K562 (cell line): Measurements from ENCODE around the gene PEPD. TPM values are rescaled to one million over a fixed set of nuclear protein-coding genes. Genes with fewer than 3 reads are reported as not detected.

Source experiments
- ATAC-seq: fragments of 200-7000 bp; cut with Tn5 transposase; 3 replicates; pipeline ENCODE4 v1.9.1; 2020; ENCODE audit warnings: moderate library complexity
- BruUV-seq: library from RNA; stranded (reverse); fragments of 400-500 nt; replicated peaks from 2 replicates; lab custom pipeline; 2021; lab: Mats Ljungman, UMichigan
- CTCF ChIA-PET: fragments of 300-600 bp; formaldehyde crosslinking; extraction: SDS; loops from one replicate; lab custom pipeline; 2021; ENCODE audit warnings: low intra/inter-chr PET ratio; lab: Yijun Ruan, JAX
- POLR2A ChIA-PET: fragments of 300-600, 350-650 bp; sonication (Branson Sonifier 250); formaldehyde crosslinking; extraction: SDS; loops from one replicate; lab custom pipeline; 2021; ENCODE audit warnings: antibody characterized with exemption, inconsistent platforms; lab: Yijun Ruan, JAX
- DNase-seq, 4 experiments: peaks; one replicate each; pipeline versions ENCODE4 v3.0.0 to v3.0.0-alpha.2; 2011 to 2018; ENCODE audit warnings: low spot score in 3 of 4, mixed read lengths in 3 of 4; ENCODE audit errors: extremely low read depth in 1 of 4
- FAIRE-seq: peaks from 2 replicates; lab custom pipeline; 2011; peaks lifted over from hg19 to GRCh38; lab: Jason Lieb, UNC
- H2AFZ ChIP-seq: 2 replicates; pipeline ENCODE4 v1.6.0; 2011; ENCODE audit warnings: low read depth, low read length, control low read depth, inconsistent platforms
- H3K27ac ChIP-seq: fragments of 200-600 bp; 3 replicates; pipeline ENCODE4 v1.8.0; 2011; ENCODE audit warnings: low read depth, mild to moderate bottlenecking, control low read depth, inconsistent platforms, low read length, moderate library complexity, mixed read lengths; ENCODE audit errors: extremely low read depth
- H3K27me3 ChIP-seq, 2 experiments: fragments of 300-600 bp in 1 of 2; 2 replicates in 1 of 2; 3 replicates in 1 of 2; pipeline versions ENCODE4 v1.6.0 to v1.8.0; 2011; ENCODE audit warnings: inconsistent platforms in 2 of 2, low read length in 2 of 2, mild to moderate bottlenecking in 1 of 2, mixed read lengths in 1 of 2, moderate library complexity in 1 of 2; ENCODE audit not compliant: control insufficient read depth in 2 of 2, insufficient read depth in 2 of 2
- H3K36me3 ChIP-seq: fragments of 300-600 bp; 3 replicates; pipeline ENCODE4 v1.8.0; 2011; ENCODE audit warnings: mild to moderate bottlenecking, low read length, inconsistent platforms; ENCODE audit not compliant: control insufficient read depth, insufficient read depth
- H3K4me1 ChIP-seq, 2 experiments: fragments of 200-600 bp in 1 of 2; replicated peaks in 1 of 2; 2 replicates in 1 of 2; 3 replicates in 1 of 2; pipeline versions ENCODE4 v1.5.1 to v1.8.0; 2011; ENCODE audit warnings: inconsistent platforms in 2 of 2, low read length in 2 of 2, mild to moderate bottlenecking in 1 of 2, mixed read lengths in 1 of 2, moderate library complexity in 1 of 2; ENCODE audit not compliant: control insufficient read depth in 2 of 2, insufficient read depth in 2 of 2
- H3K4me2 ChIP-seq: 2 replicates; pipeline ENCODE4 v1.6.1; 2011; ENCODE audit warnings: low read length, control low read depth, inconsistent platforms, mixed read lengths; ENCODE audit not compliant: insufficient read depth
- H3K4me3 ChIP-seq: fragments of 200-600 bp; sonication (generic), shearing (Covaris generic); 2 replicates; pipeline ENCODE4 v1.5.1; 2016; ENCODE audit warnings: control low read depth, inconsistent platforms
- H3K79me2 ChIP-seq: fragments of 200-600 bp; 3 replicates; pipeline ENCODE4 v1.8.0; 2011; ENCODE audit warnings: low read length, inconsistent platforms; ENCODE audit not compliant: control insufficient read depth, insufficient read depth
- H3K9ac ChIP-seq, 2 experiments: 2 replicates each; pipeline versions ENCODE4 v1.6.0 to v1.6.1; 2011; ENCODE audit warnings: low read depth in 2 of 2, low read length in 2 of 2, control low read depth in 1 of 2, inconsistent platforms in 1 of 2, mild to moderate bottlenecking in 1 of 2, mixed read lengths in 1 of 2; ENCODE audit not compliant: insufficient read depth in 1 of 2
- H3K9me1 ChIP-seq: one replicate; pipeline ENCODE4 v1.6.0; 2011; ENCODE audit warnings: inconsistent platforms, mild to moderate bottlenecking, low read length, moderate library complexity; ENCODE audit not compliant: control insufficient read depth, insufficient read depth
- H3K9me3 ChIP-seq: replicated peaks from 2 replicates; pipeline ENCODE4 v1.5.1; 2011; ENCODE audit warnings: low read depth, low read length, inconsistent platforms; ENCODE audit not compliant: control insufficient read depth, insufficient read depth
- H4K20me1 ChIP-seq: replicated peaks from 2 replicates; pipeline ENCODE4 v1.6.1; 2011; ENCODE audit warnings: low read length, inconsistent platforms, mixed read lengths; ENCODE audit not compliant: control insufficient read depth, insufficient read depth
- FOS ChIP-seq: IDR thresholded peaks from 3 replicates; pipeline ENCODE4 v1.6.1; 2011; ENCODE audit not compliant: insufficient read length; ENCODE audit errors: extremely low read depth
- FOXA1 ChIP-seq: fragments of 450-650 bp; IDR thresholded peaks from 2 replicates; pipeline ENCODE4 v1.6.1; 2016; ENCODE audit warnings: mild to moderate bottlenecking, borderline replicate concordance
- FOXO4 ChIP-seq: fragments of 450-650 bp; formaldehyde crosslinking; IDR thresholded peaks from 2 replicates; pipeline ENCODE4 v1.4.0; 2020; ENCODE audit warnings: mild to moderate bottlenecking, moderate library complexity
- FOXP4 ChIP-seq: sonication (generic); formaldehyde crosslinking; IDR thresholded peaks from 2 replicates; pipeline ENCODE4 v1.8.0; 2022; ENCODE audit warnings: mild to moderate bottlenecking, missing genetic modification reagents, borderline replicate concordance
- NELFE ChIP-seq: IDR thresholded peaks from 2 replicates; pipeline ENCODE4 v1.6.1; 2011; ENCODE audit warnings: mild to moderate bottlenecking; ENCODE audit not compliant: insufficient read depth, insufficient read length
- NUFIP1 ChIP-seq: fragments of 450-650 bp; IDR thresholded peaks from 2 replicates; pipeline ENCODE4 v1.6.1; 2018; ENCODE audit not compliant: partially characterized antibody
- SRSF1 ChIP-seq: fragments of 200-400 bp; formaldehyde crosslinking; IDR thresholded peaks from 2 replicates; pipeline ENCODE4 v1.6.1; 2017; ENCODE audit warnings: mild to moderate bottlenecking, low read depth, low read length, moderate library complexity
- ZFPM2 ChIP-seq: fragments of 250-450 bp; sonication (Bioruptor Pico); IDR thresholded peaks from 2 replicates; pipeline ENCODE4 v1.5.1; 2022; ENCODE audit warnings: mild to moderate bottlenecking
- ZNF324 ChIP-seq: fragments of 250-450 bp; sonication (Bioruptor Pico); IDR thresholded peaks from 2 replicates; pipeline ENCODE4 v1.4.0; 2020; ENCODE audit warnings: mild to moderate bottlenecking
- ZNF507 ChIP-seq: conservative IDR thresholded peaks from 2 replicates; pipeline ENCODE4 v1.6.1; 2017; ENCODE audit warnings: missing genetic modification characterization, missing compliant biosample characterization
- WGBS: fragments of 100-300 bp; shearing (Covaris generic); methylation state at CpG from one replicate; pipeline ENCODE4 v1.1.6; 2016; ENCODE audit warnings: low coverage, mixed read lengths; ENCODE audit not compliant: insufficient coverage; ENCODE audit errors: missing lambda C conversion rate; 5-methylcytosine and 5-hydroxymethylcytosine counted together
- in situ Hi-C: fragments of 300-500 bp; cut with MboI; formaldehyde crosslinking; loops from 4 replicates; pipeline ENCODE4 v1.15.0; 2018; ENCODE audit warnings: inconsistent platforms, mixed read lengths
- intact Hi-C: fragments of 100-400 bp; cut with micrococcal nuclease; formaldehyde crosslinking; loops from 2 replicates; pipeline ENCODE4 v1.14.2; 2022
- polyA plus RNA-seq, 8 experiments: library from polyadenylated mRNA; depleted of rRNA in 4 of 8; stranded (reverse) in 5 of 8; unstranded in 3 of 8; fragments of >200 nt; fragmentation: Nextera tagmentation in 2 of 8; fragmentation: Illumina TruSeq in 1 of 8; extraction: Ambion mirVana in 2 of 8; extraction: Trizol in 1 of 8; gene quantifications; 2 replicates each; pipeline versions ENCODE4 v1.2.1 to v1.2.3, GENCODE V29; 2011 to 2014; ENCODE audit warnings: inconsistent platforms in 1 of 8, missing spikeins in 1 of 8
- total RNA-seq, 7 experiments: library from RNA; depleted of rRNA in 6 of 7; stranded (reverse); fragments of >200 nt in 6 of 7; fragmentation: Illumina TruSeq in 2 of 7; extraction: Trizol in 2 of 7; gene quantifications; 2 replicates each; pipeline versions ENCODE4 v1.2.1 to v1.2.3, GENCODE V29; 2011 to 2021; ENCODE audit warnings: low replicate concordance in 1 of 7
- TF ChIP-seq, protein P1 (sequence below): IDR thresholded peaks from 3 replicates; pipeline ENCODE4 v1.6.1; 2011; ENCODE audit warnings: borderline replicate concordance, mild to moderate bottlenecking; ENCODE audit not compliant: insufficient read length, insufficient read depth

Gene PEPD
- total and polyA plus RNA-seq, 9 of the 15 experiments (the other 6 are each of a cell fraction or from before 2014, with no cell fraction given), result 1.3 to 19.2 (median 16.0) TPM

- Histone ChIP-seq H3K27ac (no peak overlapping the region), H3K4me2 (no peak overlapping the region), H3K9me1 (no peaks in the 10 kb centered on the region), H3K36me3 (no peaks in the 10 kb centered on the region), H2AFZ (no peak overlapping the region), H3K4me1 (peaks cover 0 to 7% of the 10 kb centered on the region in 2 experiments; a peak in 1 of 5 replicates), H3K9me3 (no peaks in the 10 kb centered on the region), H3K27me3 (peaks cover 8 to 24% of the 10 kb centered on the region in 2 experiments; a peak in 4 of 5 replicates), H3K4me3 (no peak overlapping the region), H3K9ac (no peak overlapping the region), H4K20me1 (no peaks in the 10 kb centered on the region), H3K79me2 (no peaks in the 10 kb centered on the region)
- WGBS, result 6% methylated on average over 6 of the region's 6 CpGs
- POLR2A ChIA-PET, result no interaction called here
- no peak for ATAC-seq
- no TSS peak for BruUV-seq
- intact Hi-C loops, result no loop called here
- no peak for TF ChIP-seq SRSF1
- TF ChIP-seq ZNF507 (tag), result no peak
- TF ChIP-seq NELFE, result no peak
- DNase-seq, result no peak
- CTCF ChIA-PET, result no interaction called here
- no peak for FAIRE-seq
- in situ Hi-C loops, result no loop called here
These were observed 176.4 kb downstream of the PEPD start for GRCh38 chr19:33345163-33345562.

- H3K27me3 ChIP-seq, result peaks cover 6 to 24% of the 10 kb centered on the region in 2 experiments; a peak in 4 of 5 replicates
- no peak overlapping the region for H3K27ac ChIP-seq
- no peak overlapping the region for H3K9ac ChIP-seq
- no peak for DNase-seq
- H3K9me3 ChIP-seq, result no peaks in the 10 kb centered on the region
- no peak for ATAC-seq
- H3K4me2 ChIP-seq, result no peak overlapping the region
- H3K79me2 ChIP-seq, result no peaks in the 10 kb centered on the region
- CTCF ChIA-PET, result no interaction called here
- POLR2A ChIA-PET, result no interaction called here
- no TSS peak for BruUV-seq
- 0% methylated on average over 4 of the region's 4 CpGs for WGBS
- FAIRE-seq, result no peak
- H3K4me3 ChIP-seq, result no peak overlapping the region
- intact Hi-C loops (no loop called here), in situ Hi-C loops (no loop called here)
- no peaks in the 10 kb centered on the region for H3K9me1 ChIP-seq
- H3K4me1 ChIP-seq, result peaks cover 0 to 7% of the 10 kb centered on the region in 2 experiments; a peak in 1 of 5 replicates
- H4K20me1 ChIP-seq, result no peaks in the 10 kb centered on the region
- no peak overlapping the region for H2AFZ ChIP-seq
- H3K36me3 ChIP-seq, result no peaks in the 10 kb centered on the region
- TF ChIP-seq NUFIP1, result no peak
- TF ChIP-seq FOXP4 (CRISPR knock-in tag), result no peak
- TF ChIP-seq FOS, result no peak
- TF ChIP-seq FOXO4 (CRISPR knock-in tag), result no peak
- TF ChIP-seq, protein P1, sequence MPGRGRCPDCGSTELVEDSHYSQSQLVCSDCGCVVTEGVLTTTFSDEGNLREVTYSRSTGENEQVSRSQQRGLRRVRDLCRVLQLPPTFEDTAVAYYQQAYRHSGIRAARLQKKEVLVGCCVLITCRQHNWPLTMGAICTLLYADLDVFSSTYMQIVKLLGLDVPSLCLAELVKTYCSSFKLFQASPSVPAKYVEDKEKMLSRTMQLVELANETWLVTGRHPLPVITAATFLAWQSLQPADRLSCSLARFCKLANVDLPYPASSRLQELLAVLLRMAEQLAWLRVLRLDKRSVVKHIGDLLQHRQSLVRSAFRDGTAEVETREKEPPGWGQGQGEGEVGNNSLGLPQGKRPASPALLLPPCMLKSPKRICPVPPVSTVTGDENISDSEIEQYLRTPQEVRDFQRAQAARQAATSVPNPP, result no peak
- TF ChIP-seq ZFPM2 (CRISPR knock-in tag), result no peak
- no peak for TF ChIP-seq FOXA1
- TF ChIP-seq ZNF324 (CRISPR knock-in tag), result no peak
These were observed 177.0 kb downstream of the PEPD start for GRCh38 chr19:33344573-33344925.
